Choroid plexus epithelial cell (primary cell): ENCODE results near the gene ZNF738.

Source experiments
- DNase-seq: peaks from one replicate; pipeline ENCODE4 v3.0.0-alpha.2; 2010; ENCODE audit warnings: low read depth
- H3K4me3 ChIP-seq: 2 replicates; pipeline ENCODE4 v1.5.1; 2011; ENCODE audit warnings: low read depth, mild to moderate bottlenecking, control low read depth, low read length, moderate library complexity
- TF ChIP-seq, protein P1 (sequence below): conservative IDR thresholded peaks from 2 replicates; pipeline ENCODE4 v1.5.1; 2011; ENCODE audit warnings: low read depth, mild to moderate bottlenecking, control low read depth, inconsistent platforms, low read length, moderate library complexity

The ZNF738 gene

GRCh38 chr19:21410166-21410565, 51.4 kb downstream of the ZNF738 start:
- DNase-seq = no peak
- TF ChIP-seq, protein P1, sequence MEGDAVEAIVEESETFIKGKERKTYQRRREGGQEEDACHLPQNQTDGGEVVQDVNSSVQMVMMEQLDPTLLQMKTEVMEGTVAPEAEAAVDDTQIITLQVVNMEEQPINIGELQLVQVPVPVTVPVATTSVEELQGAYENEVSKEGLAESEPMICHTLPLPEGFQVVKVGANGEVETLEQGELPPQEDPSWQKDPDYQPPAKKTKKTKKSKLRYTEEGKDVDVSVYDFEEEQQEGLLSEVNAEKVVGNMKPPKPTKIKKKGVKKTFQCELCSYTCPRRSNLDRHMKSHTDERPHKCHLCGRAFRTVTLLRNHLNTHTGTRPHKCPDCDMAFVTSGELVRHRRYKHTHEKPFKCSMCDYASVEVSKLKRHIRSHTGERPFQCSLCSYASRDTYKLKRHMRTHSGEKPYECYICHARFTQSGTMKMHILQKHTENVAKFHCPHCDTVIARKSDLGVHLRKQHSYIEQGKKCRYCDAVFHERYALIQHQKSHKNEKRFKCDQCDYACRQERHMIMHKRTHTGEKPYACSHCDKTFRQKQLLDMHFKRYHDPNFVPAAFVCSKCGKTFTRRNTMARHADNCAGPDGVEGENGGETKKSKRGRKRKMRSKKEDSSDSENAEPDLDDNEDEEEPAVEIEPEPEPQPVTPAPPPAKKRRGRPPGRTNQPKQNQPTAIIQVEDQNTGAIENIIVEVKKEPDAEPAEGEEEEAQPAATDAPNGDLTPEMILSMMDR = no peak
- no peak overlapping the region for H3K4me3 ChIP-seq

- no peak overlapping the region for H3K4me3 ChIP-seq
- no peak for DNase-seq
- TF ChIP-seq, protein P1 = no peak
These were observed 63.4 kb downstream of the ZNF738 start for GRCh38 chr19:21422244-21422643.

DNA sequence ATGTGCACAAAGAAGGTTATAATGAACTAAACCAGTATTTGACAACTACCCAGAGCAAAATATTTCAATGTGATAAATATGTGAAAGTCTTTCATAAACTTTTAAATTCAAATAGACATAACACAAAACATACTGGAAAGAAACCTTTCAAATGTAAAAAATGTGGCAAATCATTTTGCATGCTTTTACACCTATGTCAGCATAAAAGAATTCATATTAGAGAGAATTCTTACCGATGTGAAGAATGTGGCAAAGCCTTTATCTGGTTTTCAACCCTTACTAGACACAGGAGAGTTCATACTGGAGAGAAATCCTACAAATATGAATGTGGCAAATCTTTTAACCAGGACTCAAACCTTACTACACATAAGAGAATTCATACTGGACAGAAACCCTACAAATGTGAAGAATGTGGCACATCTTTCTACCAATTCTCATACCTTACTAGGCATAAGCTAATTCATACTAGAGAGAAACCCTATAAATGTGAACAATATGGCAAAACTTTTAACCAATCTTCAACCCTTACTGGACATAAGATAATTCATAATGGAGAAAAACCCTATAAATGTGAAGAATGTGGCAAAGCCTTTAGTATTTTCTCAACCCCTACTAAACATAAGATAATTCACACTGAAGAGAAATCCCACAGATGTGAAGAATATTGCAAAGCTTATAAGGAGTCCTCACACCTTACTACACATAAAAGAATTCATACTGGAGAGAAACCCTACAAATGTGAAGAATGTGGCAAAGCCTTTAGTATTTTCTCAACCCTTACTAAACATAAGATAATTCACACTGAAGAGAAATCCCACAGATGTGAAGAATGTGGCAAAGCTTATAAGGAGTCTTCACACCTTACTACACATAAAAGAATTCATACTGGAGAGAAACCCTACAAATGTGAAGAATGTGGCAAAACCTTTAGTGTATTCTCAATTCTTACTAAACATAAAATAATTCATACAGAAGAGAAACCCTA, 64.5 kb downstream of the ZNF738 start:
- no peak for DNase-seq
- H3K4me3 ChIP-seq = no peak overlapping the region
- TF ChIP-seq, protein P1 = no peak
